ENCODE results near the gene ACYP1.

Gene ACYP1

GRCh38 chr14:75044322-75044721, 19.5 kb downstream of the ACYP1 start:
- no peak for DNase-seq (ENCODE audit: low read depth)
- no peak for TF ChIP-seq CTCF (IDR thresholded peaks at IDR 0.05; ENCODE audit: low read depth, low read length, missing control alignments)
- no peak overlapping the region for H3K4me3 ChIP-seq (ENCODE audit: low read depth, low read length)

GRCh38 chr14:75042035-75042434, 21.8 kb downstream of the ACYP1 start:
- DNase-seq (ENCODE audit: low read depth) = no peak
- no peak overlapping the region for H3K4me3 ChIP-seq (ENCODE audit: low read depth, low read length)
- TF ChIP-seq CTCF (IDR thresholded peaks at IDR 0.05; ENCODE audit: low read depth, low read length, missing control alignments) = no peak

- H3K4me3 ChIP-seq (ENCODE audit: low read depth, low read length) = no peak overlapping the region
- no peak for DNase-seq (ENCODE audit: low read depth)
- no peak for TF ChIP-seq CTCF (IDR thresholded peaks at IDR 0.05; ENCODE audit: low read depth, low read length, missing control alignments)
These were observed 22.2 kb downstream of the ACYP1 start for GRCh38 chr14:75041613-75042012.

- H3K4me3 ChIP-seq (ENCODE audit: low read depth, low read length) = no peak overlapping the region
These were observed 22.9 kb downstream of the ACYP1 start for GRCh38 chr14:75040959-75041358.

GRCh38 chr14:75040507-75040906, 23.3 kb downstream of the ACYP1 start:
- no peak for DNase-seq (ENCODE audit: low read depth)
- no peak overlapping the region for H3K4me3 ChIP-seq (ENCODE audit: low read depth, low read length)
- no peak for TF ChIP-seq CTCF (IDR thresholded peaks at IDR 0.05; ENCODE audit: low read depth, low read length, missing control alignments)

More at GRCh38 chr14:75040959-75041358, 22.9 kb downstream of the ACYP1 start:
- TF ChIP-seq CTCF (IDR thresholded peaks at IDR 0.05; ENCODE audit: low read depth, low read length, missing control alignments) = no peak
- no peak for DNase-seq (ENCODE audit: low read depth)

GRCh38 chr14:75032939-75033338, 30.9 kb downstream of the ACYP1 start:
- no peak overlapping the region for H3K4me3 ChIP-seq (ENCODE audit: low read depth, low read length)
- DNase-seq (ENCODE audit: low read depth) = no peak
- TF ChIP-seq CTCF (IDR thresholded peaks at IDR 0.05; ENCODE audit: low read depth, low read length, missing control alignments) = no peak

GRCh38 chr14:75030147-75030546, 33.7 kb downstream of the ACYP1 start:
- TF ChIP-seq CTCF (IDR thresholded peaks at IDR 0.05; ENCODE audit: low read depth, low read length, missing control alignments) = no peak
- no peak for DNase-seq (ENCODE audit: low read depth)

More at GRCh38 chr14:75030147-75030546, 33.7 kb downstream of the ACYP1 start:
- no peak overlapping the region for H3K4me3 ChIP-seq (ENCODE audit: low read depth, low read length)

Measured in GM12864 (cell line).